Renal pelvis (tissue), 4 donors: Measurements from ENCODE around the gene SLC38A10. TPM values are rescaled to one million over a fixed set of nuclear protein-coding genes. Genes with fewer than 3 reads are reported as not detected.

Experiments
- DNase-seq: peaks from one replicate; pipeline ENCODE4 v3.0.0-alpha.2; 2013
- polyA plus RNA-seq, 3 donors: library from polyadenylated mRNA; unstranded; fragments of 120-200 nt; gene quantifications; one replicate each; pipeline ENCODE4 v1.2.1, GENCODE V29; 2013; ENCODE audit not compliant: insufficient read length in 3 of 3

Gene SLC38A10
- polyA plus RNA-seq, 3 donors = 66.8 to 82.5 (median 71.3) TPM

DNA sequence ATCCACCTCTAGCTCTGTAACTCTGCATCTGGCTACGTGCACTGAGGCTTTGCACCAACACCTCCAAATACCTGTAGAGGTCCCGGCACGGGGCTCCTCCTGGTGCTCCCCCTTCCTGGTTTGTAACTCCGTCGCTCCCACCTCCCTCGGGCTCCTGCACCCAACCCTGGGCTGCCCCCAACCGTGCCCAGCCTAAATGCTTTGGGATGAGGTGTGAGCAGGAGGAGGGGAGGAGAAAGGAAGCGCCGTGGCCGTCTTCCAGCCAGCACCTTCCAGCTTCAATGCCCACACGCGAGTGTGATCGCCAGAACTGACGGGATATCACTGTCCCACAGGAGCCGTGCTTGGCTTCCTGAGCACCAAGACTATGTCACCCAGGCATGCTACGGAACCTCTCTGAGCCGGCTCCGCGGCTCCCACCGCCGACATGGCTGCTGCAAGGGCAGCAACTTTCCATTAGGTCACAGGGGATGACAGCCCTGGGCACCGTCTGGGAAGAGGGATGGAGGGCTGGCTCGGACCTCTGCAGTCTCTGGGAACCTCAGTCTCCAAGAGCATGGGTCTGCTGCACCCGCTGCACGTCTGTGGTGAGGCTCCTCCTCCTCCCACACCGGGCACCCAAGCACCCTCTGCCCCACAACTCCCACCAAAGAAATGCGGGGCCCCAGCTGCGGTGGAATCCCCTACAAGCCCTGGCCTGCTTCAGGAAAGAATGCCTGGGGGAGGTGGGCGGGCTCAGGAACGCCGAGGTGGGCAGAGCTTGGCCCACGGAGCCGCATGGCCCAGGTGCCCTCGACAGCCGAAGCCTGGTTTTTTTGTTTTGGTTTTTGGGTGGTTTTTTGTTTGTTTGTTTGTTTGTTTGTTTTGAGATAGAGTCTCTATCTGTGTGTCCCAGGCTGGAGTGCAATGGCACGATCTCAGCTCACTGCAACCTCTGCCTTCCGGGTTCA is 6.4 kb upstream of the SLC38A10 start:
- DNase-seq = no peak

GRCh38 chr17:81300586-81301155 is 5.6 kb upstream of the SLC38A10 start:
- DNase-seq = no peak

DNA sequence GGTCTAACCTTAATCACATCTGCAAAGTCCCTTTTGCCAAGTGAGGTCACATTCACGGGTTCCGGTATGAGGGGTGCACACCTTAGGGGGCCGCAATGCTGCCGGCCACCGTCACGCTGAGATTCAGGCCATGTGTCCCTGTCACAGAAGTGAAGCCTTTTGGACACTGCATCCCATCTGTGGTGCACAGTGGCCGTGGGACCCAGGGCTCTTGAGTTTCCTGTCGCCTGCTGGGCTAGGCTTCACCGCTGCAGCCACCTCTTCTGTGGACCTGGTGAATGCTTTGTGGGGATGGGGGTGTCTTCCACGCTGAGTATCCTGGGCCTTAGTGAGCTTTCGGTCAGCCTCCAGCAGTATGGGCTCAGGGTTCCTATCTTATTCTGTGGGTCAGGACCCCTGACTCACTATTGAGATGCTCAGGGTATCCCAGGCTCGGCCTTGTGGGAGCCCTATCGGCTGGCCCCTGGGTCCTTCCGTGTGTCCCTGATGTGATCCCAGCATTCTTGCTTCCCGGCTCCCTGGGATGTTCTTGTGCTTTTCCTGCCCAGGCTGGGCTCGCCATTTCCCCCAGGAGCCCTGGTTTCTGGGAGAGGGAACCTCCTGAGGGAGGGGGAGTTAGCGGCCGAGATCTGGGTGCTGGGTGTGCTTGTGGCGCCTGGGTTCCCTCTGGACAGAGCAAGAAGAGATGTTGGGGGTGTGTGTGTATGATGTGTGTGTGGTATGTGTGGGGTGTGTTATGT is 4.9 kb upstream of the SLC38A10 start:
- DNase-seq = no peak

DNA sequence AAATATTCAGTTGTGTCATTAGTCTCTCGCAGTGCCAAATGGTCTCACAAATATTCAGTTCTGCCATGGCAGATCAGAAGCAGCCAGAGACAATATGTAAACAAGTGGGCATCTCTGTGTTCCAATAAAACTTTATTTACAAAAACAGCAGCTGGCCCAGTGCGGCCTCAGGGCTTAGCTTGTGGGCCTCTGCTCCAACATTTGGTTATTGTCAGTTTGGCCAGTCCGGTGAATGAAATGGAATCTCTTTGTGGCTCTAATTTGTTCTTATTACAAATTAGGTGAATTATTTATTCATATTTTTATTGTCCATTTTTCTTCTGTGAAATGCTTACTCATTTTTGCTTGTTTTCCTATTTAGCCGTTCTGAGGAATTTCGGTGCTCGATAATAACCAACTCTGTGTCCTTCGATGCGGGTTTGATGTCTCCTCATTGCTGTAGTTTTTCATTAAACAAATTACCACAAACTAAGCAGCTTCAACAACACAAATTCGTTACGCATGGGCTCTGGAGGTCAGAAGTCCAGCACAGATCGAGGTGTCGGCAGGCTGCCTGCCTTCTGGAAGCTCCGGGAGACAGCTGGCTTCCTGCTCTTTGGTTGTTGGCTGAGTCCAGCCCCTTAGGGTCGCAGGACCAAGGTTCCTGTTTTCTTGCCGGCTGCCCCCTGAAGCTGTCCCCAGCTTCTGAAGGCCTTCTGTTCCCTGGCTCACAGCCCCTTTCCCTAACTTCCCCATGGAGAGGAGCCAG is 4.1 kb upstream of the SLC38A10 start:
- no peak for DNase-seq

- DNase-seq = no peak
These were observed 3.4 kb upstream of the SLC38A10 start for GRCh38 chr17:81298325-81298990.

DNA sequence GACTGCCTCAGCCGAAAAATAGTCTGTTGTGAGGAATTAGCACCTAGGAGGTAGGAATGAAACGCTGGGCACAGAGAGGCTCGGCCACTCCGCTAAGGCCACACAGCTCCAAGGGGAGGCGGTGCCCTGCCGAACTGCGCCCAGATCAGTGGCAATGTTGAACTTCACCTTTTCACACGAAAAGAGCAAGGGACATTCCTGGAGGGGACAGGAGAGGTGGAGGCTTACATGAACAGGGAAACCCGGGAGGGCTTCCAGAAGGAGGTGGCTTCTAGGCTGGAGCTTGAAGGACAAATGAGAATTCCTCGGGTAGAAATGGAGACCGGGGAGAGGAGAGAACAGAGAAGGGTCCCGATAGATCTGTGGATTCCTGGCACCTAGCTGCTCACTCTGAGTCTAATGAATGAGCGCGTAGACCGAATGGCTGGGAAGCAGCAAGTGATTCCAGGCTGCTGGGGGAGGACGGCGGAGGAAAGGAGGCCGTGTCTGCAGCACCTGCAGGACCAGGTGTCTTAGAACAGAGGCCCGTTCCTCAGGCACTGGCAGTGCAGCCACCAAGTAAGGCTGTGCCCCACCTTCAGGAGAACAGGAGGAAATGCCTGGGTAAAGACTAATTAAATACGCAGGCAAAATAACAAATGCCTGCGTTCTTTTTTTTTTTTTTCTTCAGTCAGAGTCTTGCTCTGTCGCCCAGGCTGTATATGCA is 722 bp upstream of the SLC38A10 start:
- peak; percentile 58 for DNase-seq

GRCh38 chr17:81294512-81295030 is 536 bp downstream of the SLC38A10 start:
- no peak for DNase-seq

DNA sequence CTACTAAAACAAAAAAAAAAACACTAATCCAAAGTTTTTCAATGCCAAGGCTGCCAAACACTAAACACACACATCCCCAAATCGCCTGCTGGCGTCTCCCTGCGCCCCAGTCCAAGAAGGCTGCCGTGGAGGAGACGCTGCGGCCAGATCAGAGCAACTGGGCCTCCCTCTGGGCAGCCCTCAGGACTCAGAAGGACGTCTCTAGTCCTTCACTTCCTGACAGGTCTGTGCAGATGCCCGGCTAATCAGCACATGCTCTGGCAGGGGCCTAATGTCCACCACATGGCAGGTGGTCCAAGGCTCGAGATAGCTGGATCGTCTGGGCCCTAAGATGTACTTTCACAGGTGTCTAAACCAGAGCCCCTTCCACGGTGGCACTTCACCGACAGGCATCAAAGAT is 2.7 kb downstream of the SLC38A10 start:
- DNase-seq = no peak

GRCh38 chr17:81291662-81292061 is 3.4 kb downstream of the SLC38A10 start:
- DNase-seq = no peak

- DNase-seq = no peak
These were observed 4.9 kb downstream of the SLC38A10 start for GRCh38 chr17:81290230-81290629.

- DNase-seq = no peak
These were observed 5.5 kb downstream of the SLC38A10 start for GRCh38 chr17:81289627-81290026.

DNA sequence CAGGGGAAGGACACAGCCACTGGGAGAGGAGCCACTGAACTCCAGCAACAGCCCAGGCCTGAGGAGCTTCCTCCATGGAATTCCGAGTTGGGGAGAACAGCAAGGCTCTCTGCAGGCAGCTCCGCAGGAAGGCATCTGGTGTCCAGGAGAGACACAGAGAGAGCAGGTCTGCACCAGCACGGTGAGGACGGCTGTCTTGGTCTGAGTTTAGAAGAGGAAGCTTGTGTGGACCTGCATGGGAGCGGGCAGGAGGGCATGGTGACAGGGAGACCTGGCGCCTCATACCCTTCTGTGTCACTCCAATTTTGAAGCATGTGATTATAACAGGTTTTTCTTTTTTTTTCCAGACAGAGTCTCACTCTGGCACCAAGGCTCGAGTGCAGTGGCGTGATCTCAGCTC is 6.4 kb downstream of the SLC38A10 start:
- DNase-seq = no peak

GRCh38 chr17:81287741-81288430 is 7.2 kb downstream of the SLC38A10 start:
- no peak for DNase-seq

DNA sequence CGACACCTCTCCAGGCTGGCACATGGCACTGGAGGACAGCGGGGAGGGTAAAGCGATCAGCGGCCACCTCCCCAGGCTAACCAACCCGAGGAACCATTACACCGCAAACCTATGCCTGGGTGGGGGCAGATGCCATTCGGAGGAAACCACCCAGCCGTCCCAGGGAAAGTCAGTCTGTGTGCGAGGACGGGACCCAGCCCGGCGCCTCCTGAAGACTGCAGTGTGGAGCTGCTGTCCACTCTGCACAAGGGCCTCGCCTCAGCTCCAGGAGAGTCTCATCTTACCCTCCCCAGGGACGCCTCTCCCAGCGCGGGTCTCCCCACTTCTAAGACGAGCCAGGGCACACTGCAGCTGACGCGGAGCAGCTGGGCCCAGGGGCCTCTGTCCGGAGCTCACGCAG is 8.0 kb downstream of the SLC38A10 start:
- DNase-seq = no peak

DNA sequence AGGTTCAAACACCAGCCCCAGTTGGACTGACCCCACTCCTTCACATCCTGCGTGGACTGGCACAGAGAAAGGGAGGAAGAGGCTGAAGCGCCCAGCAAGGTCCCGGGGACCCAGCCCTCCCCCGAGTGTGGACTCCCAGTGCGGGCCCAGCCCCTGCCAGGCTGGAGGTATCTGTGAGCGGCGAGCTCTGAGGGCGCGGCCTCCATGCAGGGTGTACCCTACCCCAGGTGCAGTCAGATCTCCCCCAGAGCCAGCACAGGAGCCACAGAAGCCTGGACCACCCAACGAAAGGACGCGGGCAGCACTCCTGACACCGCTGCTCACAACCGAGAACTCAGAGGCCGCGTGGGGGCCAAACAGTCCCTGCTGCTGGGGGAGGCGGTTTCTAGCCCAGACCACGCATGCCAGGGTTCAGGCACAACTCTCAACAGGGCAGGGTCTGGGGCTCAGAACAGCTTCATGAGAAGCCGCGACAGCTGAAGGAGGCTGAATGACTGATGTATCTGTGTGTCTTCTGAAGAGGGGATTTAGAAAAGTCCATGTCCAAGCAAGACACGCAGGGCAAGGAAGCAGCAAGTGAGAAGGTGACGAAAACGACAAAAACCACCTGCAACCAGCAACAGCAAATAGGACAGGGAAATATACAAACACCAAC is 8.5 kb downstream of the SLC38A10 start:
- DNase-seq = no peak

DNA sequence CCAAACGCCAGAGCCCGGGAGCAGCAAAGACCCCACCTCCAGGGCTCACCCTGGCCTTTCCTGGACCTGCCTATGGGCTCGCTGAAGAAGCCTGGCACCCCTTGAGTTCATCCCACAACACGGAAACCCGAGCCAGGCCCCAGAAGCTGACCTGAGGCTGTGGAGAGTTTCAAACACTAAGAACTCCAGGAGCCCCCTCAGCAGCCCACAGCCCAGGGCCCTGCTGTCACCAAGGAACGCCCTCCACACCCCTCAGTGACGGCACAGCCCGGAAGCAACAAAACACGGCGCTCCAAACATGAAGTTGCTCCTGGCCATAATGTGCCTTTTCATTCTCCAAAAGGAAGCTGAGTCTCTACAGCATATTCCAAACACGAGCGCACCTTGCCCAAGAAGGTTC is 9.2 kb downstream of the SLC38A10 start:
- no peak for DNase-seq

GRCh38 chr17:81285179-81285878 is 9.8 kb downstream of the SLC38A10 start:
- DNase-seq = no peak

- no peak for DNase-seq
These were observed 12.2 kb downstream of the SLC38A10 start for GRCh38 chr17:81282876-81283275.

GRCh38 chr17:81282141-81282540 is 13.0 kb downstream of the SLC38A10 start:
- no peak for DNase-seq
